HL-60 (cell line): ENCODE measurements around the gene PAK5.

Experiments used
- DNase-seq, 2 experiments: peaks; one replicate each; pipeline ENCODE4 v3.0.0-alpha.2; 2010 to 2020; ENCODE audit warnings: low read depth in 1 of 2, low spot score in 1 of 2
- H3K27ac ChIP-seq: fragments of 250-450 bp; sonication (Bioruptor Pico); replicated peaks from 2 replicates; pipeline ENCODE4 v1.5.1; 2020; ENCODE audit warnings: mild to moderate bottlenecking, moderate library complexity
- H3K27me3 ChIP-seq: fragments of 250-450 bp; sonication (Bioruptor Pico); 2 replicates; pipeline ENCODE4 v1.5.1; 2021; ENCODE audit warnings: mild to moderate bottlenecking, moderate library complexity; ENCODE audit not compliant: insufficient read depth, poor library complexity, severe bottlenecking
- H3K4me3 ChIP-seq: replicated peaks from 2 replicates; pipeline ENCODE4 v1.5.1; 2011; ENCODE audit warnings: mild to moderate bottlenecking, control low read depth, low read length; ENCODE audit not compliant: insufficient read depth
- GABPA ChIP-seq: IDR thresholded peaks from 2 replicates; pipeline ENCODE4 v1.6.1; 2012; ENCODE audit warnings: low read depth
- POLR2AphosphoS5 ChIP-seq: IDR thresholded peaks from 2 replicates; pipeline ENCODE4 v1.6.1; 2012; ENCODE audit warnings: low read depth
- SPI1 ChIP-seq: IDR thresholded peaks from 2 replicates; pipeline ENCODE4 v1.6.1; 2012; ENCODE audit warnings: low read depth, mild to moderate bottlenecking, borderline replicate concordance
- TF ChIP-seq, protein P1 (sequence below): IDR thresholded peaks from one replicate; pipeline ENCODE4 v1.5.1; 2011; ENCODE audit warnings: low read length, control low read depth, inconsistent platforms; ENCODE audit not compliant: insufficient read depth
- TF ChIP-seq, protein P2 (sequence below): IDR thresholded peaks from 2 replicates; pipeline ENCODE4 v1.6.1; 2012; ENCODE audit warnings: low read depth; ENCODE audit not compliant: insufficient replicate concordance

Gene PAK5

DNA sequence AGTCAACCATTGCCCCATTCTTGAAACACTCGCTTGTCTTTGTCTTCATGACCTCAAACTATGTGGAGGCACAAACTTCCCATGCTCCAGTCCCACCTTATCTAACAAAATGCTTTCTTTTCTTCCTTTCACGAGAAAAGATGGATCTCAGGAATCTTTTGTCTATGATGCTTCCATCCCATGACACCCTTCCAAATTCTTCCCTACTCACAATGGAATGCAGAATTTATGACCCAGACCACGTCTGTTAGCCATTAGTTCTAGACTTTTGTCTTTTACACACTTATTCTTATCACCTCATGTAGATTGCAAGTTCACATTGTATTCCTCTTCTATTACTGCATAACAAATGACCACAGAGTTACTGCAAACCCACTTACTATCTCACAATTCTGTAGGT lies 348.7 kb downstream of the PAK5 start:
- Histone ChIP-seq H3K4me3 (no peak overlapping the region), H3K27me3 (no peaks in the 10 kb centered on the region), H3K27ac (no peak overlapping the region)
- DNase-seq, result no peak
- TF ChIP-seq, protein P1, sequence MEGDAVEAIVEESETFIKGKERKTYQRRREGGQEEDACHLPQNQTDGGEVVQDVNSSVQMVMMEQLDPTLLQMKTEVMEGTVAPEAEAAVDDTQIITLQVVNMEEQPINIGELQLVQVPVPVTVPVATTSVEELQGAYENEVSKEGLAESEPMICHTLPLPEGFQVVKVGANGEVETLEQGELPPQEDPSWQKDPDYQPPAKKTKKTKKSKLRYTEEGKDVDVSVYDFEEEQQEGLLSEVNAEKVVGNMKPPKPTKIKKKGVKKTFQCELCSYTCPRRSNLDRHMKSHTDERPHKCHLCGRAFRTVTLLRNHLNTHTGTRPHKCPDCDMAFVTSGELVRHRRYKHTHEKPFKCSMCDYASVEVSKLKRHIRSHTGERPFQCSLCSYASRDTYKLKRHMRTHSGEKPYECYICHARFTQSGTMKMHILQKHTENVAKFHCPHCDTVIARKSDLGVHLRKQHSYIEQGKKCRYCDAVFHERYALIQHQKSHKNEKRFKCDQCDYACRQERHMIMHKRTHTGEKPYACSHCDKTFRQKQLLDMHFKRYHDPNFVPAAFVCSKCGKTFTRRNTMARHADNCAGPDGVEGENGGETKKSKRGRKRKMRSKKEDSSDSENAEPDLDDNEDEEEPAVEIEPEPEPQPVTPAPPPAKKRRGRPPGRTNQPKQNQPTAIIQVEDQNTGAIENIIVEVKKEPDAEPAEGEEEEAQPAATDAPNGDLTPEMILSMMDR, result no peak
- no peak for TF ChIP-seq GABPA
- TF ChIP-seq, protein P2, sequence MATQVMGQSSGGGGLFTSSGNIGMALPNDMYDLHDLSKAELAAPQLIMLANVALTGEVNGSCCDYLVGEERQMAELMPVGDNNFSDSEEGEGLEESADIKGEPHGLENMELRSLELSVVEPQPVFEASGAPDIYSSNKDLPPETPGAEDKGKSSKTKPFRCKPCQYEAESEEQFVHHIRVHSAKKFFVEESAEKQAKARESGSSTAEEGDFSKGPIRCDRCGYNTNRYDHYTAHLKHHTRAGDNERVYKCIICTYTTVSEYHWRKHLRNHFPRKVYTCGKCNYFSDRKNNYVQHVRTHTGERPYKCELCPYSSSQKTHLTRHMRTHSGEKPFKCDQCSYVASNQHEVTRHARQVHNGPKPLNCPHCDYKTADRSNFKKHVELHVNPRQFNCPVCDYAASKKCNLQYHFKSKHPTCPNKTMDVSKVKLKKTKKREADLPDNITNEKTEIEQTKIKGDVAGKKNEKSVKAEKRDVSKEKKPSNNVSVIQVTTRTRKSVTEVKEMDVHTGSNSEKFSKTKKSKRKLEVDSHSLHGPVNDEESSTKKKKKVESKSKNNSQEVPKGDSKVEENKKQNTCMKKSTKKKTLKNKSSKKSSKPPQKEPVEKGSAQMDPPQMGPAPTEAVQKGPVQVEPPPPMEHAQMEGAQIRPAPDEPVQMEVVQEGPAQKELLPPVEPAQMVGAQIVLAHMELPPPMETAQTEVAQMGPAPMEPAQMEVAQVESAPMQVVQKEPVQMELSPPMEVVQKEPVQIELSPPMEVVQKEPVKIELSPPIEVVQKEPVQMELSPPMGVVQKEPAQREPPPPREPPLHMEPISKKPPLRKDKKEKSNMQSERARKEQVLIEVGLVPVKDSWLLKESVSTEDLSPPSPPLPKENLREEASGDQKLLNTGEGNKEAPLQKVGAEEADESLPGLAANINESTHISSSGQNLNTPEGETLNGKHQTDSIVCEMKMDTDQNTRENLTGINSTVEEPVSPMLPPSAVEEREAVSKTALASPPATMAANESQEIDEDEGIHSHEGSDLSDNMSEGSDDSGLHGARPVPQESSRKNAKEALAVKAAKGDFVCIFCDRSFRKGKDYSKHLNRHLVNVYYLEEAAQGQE, result no peak
- no peak for TF ChIP-seq POLR2AphosphoS5
- no peak for TF ChIP-seq SPI1

DNA sequence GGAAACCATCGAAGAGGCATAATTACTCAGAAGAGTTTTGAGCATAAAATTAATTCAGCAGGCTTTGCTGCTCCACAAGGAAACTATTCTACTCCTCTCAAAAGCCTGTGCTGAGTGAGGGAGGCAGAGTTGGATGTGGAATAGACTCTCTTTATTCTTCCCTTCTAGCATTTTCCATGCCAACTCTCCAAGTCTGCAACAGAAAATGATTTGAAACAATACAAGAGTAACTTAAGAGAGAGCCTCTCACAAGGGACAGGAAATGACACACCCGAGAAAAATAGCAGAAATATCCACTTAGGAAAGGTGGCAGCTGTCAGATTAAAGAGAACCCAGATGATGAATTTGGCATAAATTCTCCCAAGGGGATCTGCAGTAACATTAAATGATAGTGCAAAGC lies 350.8 kb downstream of the PAK5 start:
- TF ChIP-seq SPI1 (no peak), POLR2AphosphoS5 (no peak), GABPA (no peak)
- TF ChIP-seq, protein P2, result no peak
- TF ChIP-seq, protein P1, result no peak
- no peaks in the 10 kb centered on the region for H3K27me3 ChIP-seq
- DNase-seq, result no peak
- no peak overlapping the region for H3K4me3 ChIP-seq
- no peak overlapping the region for H3K27ac ChIP-seq
